Mucosa of descending colon (tissue), 3 donors: Measurements from ENCODE around the gene ABCB4. TPM values are rescaled to one million over a fixed set of nuclear protein-coding genes. Genes with fewer than 3 reads are reported as not detected.

Experiments used
- ATAC-seq: fragments of 200-7000 bp; cut with Tn5 transposase; one replicate; pipeline ENCODE4 v1.9.1; 2020; ENCODE audit warnings: mild to moderate bottlenecking, moderate library complexity
- DNase-seq, 3 donors: peaks; one replicate each; pipeline ENCODE4 v3.0.0-alpha.2; 2020
- H3K36me3 ChIP-seq: fragments of 200-600 bp; one replicate; pipeline ENCODE4 v1.8.0; 2021; ENCODE audit warnings: low read depth, mild to moderate bottlenecking
- H3K4me1 ChIP-seq: fragments of 200-600 bp; one replicate; pipeline ENCODE4 v1.8.0; 2021; ENCODE audit warnings: low read depth, mild to moderate bottlenecking
- H3K4me3 ChIP-seq: fragments of 200-600 bp; one replicate; pipeline ENCODE4 v1.8.0; 2021; ENCODE audit warnings: mild to moderate bottlenecking
- H3K9me3 ChIP-seq: fragments of 200-600 bp; one replicate; pipeline ENCODE4 v1.8.0; 2021; ENCODE audit warnings: mild to moderate bottlenecking
- intact Hi-C, 2 donors: fragments of 100-400 bp; cut with DNase I in 1 of 2; cut with micrococcal nuclease in 1 of 2; formaldehyde crosslinking; loops; one replicate each; pipeline versions ENCODE4 v1.11.0 to v1.11.1; 2022; cut with DNase I, micrococcal nuclease
- long read RNA-seq, 2 donors: library from polyadenylated mRNA; unstranded; transcript quantifications; one replicate each; pipeline ENCODE4 v2.0.0, GENCODE V29; 2019 to 2021
- total RNA-seq, 3 donors: library from RNA; stranded (reverse); fragmentation: NEBNext Ultra II Directional in 2 of 3; extraction: Animal tissue kit (Norgen Biotek cat#: 25700) in 2 of 3; gene quantifications; one replicate each; pipeline versions ENCODE4 v1.2.1 to v1.2.4, GENCODE V29; 2021 to 2023
- TF ChIP-seq, protein P1 (sequence below): fragments of 200-600 bp; IDR thresholded peaks from one replicate; pipeline ENCODE4 v1.8.0; 2022; ENCODE audit warnings: antibody characterized with exemption, mild to moderate bottlenecking
- donor health status: DM: no; HTN: no; CAD: no; lungs with moderate emphysema.
- donor health status: DM: no; HTN: no; CAD: no.
- donor health status: DM: no; HTN: yes; CAD: no.

The ABCB4 gene
- 1 to 10 TPM in 2 of 3 donors, under 1 TPM in 1; 0.65 to 1.4 (median 1.2) TPM for total RNA-seq
- long read RNA-seq, donor 1, full-length matches to known transcripts: 2 of 3 reads
- long read RNA-seq, donor 1, partial matches to known transcripts: 0 of 3 reads
- long read RNA-seq, donor 1, other reads (novel, unspliced or antisense): 1 of 3 reads
- long read RNA-seq, donor 2: 0 reads

DNA sequence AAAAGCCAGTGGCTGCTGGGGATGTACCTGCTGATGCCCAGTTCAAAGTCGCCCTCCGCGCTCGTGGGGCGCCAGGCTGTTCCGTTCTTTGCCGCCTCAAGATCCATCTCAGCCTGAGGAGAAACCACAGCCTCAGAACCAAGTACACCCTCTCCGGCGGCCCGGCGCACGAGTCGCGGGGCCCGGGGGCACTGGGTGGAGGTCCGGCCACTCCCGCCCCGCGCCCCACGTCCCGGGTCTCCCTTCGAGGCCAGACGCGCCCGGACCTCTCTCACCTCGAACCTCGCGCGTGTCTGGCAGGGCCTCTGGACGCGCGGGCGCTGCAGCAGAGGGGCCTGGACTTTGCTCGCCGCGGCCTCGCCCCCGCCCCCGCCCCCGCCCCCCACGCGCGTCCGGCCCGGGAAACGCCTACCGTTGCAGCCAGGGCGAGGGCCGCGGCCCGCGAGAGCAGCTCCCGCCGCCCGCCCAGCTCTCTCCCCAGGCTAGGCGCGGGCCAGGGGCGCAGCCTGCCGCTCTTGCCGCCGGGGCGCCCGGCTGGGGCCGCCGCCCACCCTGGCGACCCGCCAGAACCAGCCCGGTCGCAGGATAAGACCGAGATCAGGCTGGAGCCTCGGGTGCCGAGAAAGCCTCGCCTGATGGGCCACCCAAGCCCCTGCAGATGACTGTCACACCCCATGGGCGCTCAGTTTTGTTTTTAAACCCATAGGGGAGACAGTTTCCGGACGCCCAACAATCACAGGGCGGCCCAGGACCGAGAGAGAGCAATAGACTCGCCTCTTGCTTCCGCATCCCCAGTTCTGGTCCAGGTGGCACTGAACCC is at the start of gene ABCB4:
Gene ABCB4, minus strand, starts transcription at position 322 of the 820 bp plus-strand sequence. Its CDS starts 215 bp downstream, at position 107.
- TF ChIP-seq, protein P1, sequence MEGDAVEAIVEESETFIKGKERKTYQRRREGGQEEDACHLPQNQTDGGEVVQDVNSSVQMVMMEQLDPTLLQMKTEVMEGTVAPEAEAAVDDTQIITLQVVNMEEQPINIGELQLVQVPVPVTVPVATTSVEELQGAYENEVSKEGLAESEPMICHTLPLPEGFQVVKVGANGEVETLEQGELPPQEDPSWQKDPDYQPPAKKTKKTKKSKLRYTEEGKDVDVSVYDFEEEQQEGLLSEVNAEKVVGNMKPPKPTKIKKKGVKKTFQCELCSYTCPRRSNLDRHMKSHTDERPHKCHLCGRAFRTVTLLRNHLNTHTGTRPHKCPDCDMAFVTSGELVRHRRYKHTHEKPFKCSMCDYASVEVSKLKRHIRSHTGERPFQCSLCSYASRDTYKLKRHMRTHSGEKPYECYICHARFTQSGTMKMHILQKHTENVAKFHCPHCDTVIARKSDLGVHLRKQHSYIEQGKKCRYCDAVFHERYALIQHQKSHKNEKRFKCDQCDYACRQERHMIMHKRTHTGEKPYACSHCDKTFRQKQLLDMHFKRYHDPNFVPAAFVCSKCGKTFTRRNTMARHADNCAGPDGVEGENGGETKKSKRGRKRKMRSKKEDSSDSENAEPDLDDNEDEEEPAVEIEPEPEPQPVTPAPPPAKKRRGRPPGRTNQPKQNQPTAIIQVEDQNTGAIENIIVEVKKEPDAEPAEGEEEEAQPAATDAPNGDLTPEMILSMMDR: no peak
- no peaks in the 10 kb centered on the region for H3K9me3 ChIP-seq
- H3K4me3 ChIP-seq: no peak within 1 kb of the TSS
- ATAC-seq (peak; percentile 72), DNase-seq (peak; percentile 13 to 50 (median 40))
- intact Hi-C loops: no loop called here
- H3K36me3 ChIP-seq: no peaks in the 10 kb centered on the region
- H3K4me1 ChIP-seq: peaks cover 5% of the 10 kb centered on the region

DNA sequence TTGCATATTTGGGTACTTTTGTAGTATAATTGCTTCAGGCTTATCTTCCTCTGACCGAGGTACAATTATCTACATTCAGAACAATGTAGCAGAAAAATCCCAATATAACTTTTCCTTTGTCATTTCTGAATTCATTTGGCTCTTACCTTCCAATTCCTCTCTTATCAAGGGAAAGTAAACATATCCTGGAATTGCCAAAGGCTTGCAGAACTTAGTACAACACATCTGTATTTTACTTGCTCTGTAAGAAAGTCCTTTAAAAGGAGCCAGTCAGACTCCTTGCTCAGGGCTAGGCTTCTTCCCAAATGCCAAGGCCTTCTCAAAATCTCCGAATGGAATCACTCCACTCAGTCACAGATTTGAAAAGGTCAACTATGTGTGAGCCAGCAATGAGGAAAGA is 43.3 kb upstream of the ABCB4 start:
- DNase-seq (no peak), ATAC-seq (no peak)
- intact Hi-C loops: no loop called here
- TF ChIP-seq, protein P1: no peak
- no peak overlapping the region for H3K4me3 ChIP-seq
- no peaks in the 10 kb centered on the region for H3K9me3 ChIP-seq
- H3K36me3 ChIP-seq: no peaks in the 10 kb centered on the region
- no peaks in the 10 kb centered on the region for H3K4me1 ChIP-seq

DNA sequence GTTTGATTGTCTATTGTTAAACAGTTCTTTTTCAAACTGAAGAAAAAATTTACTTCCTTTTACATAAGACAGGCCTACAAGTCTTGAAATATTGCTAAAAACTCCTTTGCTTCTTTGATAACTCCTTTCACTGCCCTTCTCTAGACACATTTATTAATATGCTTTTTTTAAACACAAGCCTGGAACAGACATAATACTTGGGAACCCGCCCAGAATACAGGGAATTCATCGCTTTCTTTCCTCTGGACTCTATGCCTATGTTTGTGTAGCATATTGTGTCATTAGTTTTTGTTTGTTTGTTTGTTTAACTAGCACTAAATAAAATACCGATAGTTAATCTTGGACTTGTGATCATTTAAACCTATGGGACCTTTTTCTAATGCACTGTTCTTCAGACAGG is 42.4 kb upstream of the ABCB4 start:
- TF ChIP-seq, protein P1: no peak
- intact Hi-C loops: no loop called here
- no peaks in the 10 kb centered on the region for H3K9me3 ChIP-seq
- H3K36me3 ChIP-seq: no peaks in the 10 kb centered on the region
- DNase-seq: no peak
- H3K4me3 ChIP-seq: no peak overlapping the region
- ATAC-seq: no peak
- H3K4me1 ChIP-seq: no peaks in the 10 kb centered on the region

- DNase-seq (no peak), ATAC-seq (no peak)
- TF ChIP-seq, protein P1: no peak
- intact Hi-C loops: no loop called here
- Histone ChIP-seq H3K4me3 (no peak overlapping the region), H3K36me3 (no peaks in the 10 kb centered on the region), H3K9me3 (no peaks in the 10 kb centered on the region), H3K4me1 (no peaks in the 10 kb centered on the region)
Observed at GRCh38 chr7:87517136-87517815, 41.8 kb upstream of the ABCB4 start.

DNA sequence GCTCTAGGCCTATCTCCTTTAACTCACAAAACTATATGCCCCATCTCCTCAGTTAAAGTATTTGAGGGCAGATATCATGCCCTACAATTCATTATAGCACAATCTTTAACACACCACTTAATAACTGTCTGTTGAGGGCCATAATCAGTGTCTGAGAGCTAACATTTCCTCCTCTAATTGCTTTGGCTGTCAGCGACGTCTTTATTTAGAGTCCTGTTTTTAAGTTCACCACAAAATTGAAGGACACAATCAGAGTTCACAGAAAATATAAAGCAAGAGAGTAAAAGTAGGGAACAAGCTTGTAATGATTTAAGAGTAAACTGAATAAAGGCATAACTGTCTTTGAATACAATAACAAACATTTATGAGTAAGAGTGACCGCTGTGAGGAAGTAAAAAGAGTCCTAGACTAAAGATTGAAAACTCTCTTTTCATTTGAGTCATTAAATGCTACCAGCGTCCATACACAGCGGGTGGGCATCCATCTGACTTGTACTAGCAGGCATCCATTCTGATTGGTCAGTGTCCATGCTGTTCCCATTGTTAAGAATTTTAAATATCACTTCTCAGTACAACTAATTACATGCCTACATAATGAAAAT is 38.4 kb upstream of the ABCB4 start:
- no peaks in the 10 kb centered on the region for H3K4me1 ChIP-seq
- TF ChIP-seq, protein P1: no peak
- no peak for DNase-seq

More for the DNA sequence above, 38.4 kb upstream of the ABCB4 start:
- ATAC-seq: no peak
- intact Hi-C loops: no loop called here
- Histone ChIP-seq H3K4me3 (no peak overlapping the region), H3K9me3 (no peaks in the 10 kb centered on the region), H3K36me3 (no peaks in the 10 kb centered on the region)
